Measurements from ENCODE around the gene MGARP.

Gene MGARP

DNA sequence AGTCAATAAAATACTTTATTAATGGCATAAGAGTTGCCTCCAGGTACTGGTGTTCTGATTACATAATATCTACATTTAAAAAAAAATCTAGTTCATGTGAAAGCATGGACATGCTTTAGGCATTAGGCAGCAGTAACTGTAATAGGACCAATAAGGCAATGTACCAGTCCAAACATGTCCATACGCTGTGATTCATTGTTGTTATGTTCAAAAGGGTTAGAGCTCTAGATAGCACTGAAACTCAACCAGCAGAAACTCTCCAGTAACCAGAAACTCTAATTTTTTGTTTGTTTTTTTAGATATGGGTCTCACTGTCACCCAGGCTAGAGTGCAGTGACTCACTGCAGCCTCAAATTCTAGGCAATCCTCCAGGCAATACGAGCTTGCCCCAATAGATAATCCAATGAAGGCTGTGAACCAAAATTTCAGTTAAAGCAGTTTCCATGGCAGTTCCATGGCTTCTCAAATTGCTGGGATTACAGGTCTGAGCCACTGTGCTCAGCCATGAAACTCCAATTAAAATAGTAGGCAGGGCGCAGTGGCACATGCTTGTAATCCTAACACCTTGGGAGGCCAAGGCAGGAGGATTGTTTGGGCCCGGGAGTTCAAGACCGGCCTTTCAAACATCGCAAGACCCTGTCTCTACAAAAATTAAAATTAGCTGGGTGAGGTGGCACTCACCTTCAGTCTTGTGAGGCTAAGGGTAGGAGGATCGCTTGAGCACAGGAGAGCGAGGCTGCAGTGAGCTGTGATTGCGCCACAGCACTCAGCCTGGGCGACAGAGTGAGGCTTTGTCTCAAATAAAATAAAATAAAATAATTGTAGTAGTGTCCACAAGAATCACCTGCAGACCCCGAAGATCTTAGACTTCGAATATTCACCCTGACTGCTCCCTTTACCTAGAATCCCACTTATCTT, 36.3 kb downstream of the MGARP start:
- no peak for DNase-seq

DNA sequence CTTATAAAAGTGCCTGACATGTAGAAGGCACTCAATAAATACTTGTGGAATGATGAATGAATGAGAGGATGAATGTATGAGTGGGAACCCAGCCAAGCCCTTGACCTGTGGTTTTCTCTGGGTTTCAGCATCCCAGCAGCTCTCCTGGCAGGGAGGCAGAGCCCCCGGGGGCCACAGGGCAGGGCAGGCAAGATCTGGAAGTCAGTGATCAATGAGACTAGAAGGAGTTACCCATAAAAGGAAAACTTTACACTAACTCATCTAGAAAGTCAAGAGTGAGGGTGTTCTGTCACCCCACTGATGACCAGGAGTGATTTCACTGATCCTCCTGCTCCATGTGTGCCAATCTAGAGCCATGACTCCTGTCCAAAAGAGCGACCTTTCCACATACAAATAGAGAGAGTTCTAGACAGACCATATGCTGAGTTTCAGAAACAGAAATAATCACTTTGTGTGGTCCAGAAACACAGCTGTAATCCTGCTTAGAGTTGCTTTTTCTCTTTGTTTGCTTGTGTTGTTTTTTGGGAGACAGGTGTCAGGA, 37.4 kb downstream of the MGARP start:
- DNase-seq: no peak

DNA sequence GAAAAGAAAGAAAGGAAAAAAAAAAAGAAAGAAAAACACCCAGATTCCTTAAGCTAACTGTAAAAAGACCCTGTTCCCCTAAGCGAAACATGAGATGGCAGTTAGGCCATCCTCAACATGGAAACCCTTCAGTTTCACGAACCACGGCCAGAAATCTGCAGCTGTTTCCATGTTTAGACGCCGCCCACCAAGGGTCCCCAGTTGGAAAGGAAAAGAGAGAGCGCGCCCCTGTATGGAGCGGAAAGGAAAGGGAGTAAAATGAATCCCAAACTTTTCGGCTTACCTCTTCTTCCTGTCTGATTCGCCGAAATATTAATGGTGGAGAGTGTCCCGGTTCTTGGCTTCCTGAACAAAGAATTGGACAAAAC, 38.3 kb downstream of the MGARP start:
- no peak for DNase-seq

DNA sequence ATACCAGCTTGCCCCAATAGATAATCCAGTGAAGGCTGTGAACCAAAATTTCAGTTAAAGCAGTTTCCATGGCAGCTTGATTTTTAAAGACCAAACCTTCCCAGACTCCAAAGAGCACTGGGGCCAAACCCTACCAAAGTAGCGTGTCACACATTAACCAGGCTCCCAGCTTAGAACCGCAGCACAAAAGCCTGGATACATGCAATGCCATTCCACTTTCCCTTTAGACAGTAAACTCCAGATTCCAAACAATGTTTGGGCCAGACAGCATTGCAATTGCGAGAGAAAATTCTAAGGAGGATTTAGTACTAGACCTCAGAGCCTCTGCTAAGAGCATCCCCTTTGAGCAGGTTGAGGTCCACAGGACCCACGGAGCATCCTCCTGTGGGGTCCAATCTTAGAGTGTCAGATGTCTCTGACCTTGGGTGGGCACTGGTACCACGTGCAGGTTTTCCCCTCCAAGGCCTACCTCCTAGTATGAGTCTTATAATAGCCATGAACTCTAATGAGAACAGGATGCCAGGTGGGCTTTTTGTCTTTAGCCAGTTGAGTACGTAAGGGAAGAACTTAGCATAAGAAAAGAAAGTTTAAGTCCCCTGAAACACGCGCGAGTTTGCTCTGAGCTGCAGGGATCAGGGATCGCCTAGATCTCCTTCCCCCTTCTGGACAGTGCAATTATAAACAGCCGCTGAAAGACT, 38.8 kb downstream of the MGARP start:
- DNase-seq: no peak

GRCh38 chr4:139239127-139239772, 40.8 kb downstream of the MGARP start:
- DNase-seq: no peak

DNA sequence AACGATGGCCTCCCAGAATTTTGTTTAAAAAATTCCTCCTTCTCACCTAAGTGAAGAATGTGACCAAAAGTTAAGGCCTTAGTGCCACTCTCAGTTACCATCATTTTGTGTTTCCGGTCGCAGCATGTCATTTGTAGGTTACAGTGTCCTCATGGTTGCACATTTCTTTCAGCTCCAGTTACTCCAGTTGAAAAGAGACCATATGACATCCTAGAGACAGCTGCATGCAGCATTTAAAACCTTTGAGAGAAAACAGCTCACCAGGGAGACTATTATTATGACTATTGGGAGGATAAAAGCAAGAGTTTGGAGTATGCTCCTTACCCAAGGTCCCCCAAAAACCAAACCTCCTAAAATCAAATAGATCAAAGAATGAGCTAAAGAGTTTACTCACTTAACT, 45.8 kb downstream of the MGARP start:
- DNase-seq: no peak

GRCh38 chr4:139229534-139230039, 50.4 kb downstream of the MGARP start:
- no peak for DNase-seq

DNA sequence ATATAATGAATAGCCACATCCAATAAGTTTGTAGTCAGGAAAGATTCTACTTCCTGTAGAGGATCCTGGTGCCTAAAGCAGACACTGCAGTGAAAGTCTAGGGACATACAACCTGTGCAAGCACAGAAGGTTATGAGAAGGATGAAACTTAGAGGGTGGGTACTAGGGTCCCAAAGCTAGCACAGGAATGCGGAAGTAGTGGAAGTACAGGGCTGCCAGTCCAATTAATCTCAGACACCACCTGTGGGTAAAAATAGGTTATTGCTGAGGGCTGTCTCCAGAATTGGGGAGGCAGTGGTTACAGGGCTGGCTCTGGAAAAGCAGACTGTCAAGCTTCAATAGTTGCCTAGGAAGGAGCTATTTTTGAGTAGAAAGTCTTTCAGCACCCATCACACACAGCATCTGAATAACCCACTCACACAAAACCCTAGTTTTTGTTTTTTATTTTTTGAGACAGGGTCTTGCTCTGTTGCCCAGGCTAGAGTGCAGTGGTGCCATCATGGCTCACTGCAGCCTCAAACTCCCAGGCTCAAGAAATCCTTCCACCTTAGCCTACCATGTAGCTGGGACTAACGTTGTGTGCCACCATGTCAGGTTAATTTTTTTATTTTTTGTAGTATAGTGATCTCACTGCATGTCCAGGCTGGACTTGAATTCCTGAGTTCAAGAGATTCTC, 52.2 kb downstream of the MGARP start:
- no peak for DNase-seq

GRCh38 chr4:139223682-139224317, 56.2 kb downstream of the MGARP start:
- DNase-seq: no peak

GRCh38 chr4:139222215-139222614, 57.8 kb downstream of the MGARP start:
- DNase-seq: no peak

GRCh38 chr4:139221687-139222086, 58.3 kb downstream of the MGARP start:
- DNase-seq: no peak

GRCh38 chr4:139219450-139220055, 60.5 kb downstream of the MGARP start:
- DNase-seq: no peak
